ENCODE measurements around the gene HSF2BP.

Gene HSF2BP

DNA sequence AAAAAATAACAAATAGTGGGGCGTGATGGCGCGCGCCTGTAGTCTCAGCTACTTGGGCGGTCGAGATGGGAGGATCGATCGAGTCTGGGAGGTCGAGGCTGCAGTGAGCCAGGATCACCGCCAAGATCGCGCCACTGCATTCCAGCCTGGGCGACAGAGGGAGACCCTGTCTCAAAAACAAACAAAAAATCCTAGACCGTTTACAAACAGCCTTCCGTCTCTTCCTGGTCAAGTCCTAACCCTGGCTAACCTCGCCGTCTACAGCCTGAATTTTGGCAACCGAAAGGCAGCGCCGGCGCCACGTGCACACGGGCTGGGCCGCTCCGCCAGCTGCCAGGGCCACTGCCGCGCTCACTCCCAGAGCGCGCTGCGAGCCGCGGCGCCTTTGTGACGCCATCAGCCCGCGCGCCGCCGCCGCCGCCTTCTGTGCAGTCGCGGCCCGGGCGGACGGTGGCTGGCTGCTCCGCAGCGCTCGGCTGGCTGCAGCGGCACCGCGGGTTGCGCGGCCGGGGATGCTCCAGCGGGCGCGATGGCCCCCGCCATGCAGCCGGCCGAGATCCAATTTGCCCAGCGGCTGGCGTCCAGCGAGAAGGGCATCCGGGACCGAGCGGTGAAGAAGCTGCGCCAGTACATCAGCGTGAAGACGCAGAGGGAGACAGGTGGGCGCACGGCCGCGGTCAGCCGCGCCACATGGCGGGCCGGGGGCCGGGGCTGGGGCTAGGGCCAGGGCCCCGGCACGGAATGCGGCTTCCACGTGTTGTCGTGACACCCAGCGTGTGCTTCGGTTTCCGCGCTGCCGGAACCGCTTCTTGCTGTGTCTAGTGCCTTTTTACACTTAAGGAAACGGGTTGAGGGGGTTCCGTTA lies at the start of gene HSF2BP, which contains the start of gene RRP1B:
HSF2BP (minus strand) TSS at position 353 of the 865 bp plus-strand sequence. CDS start 1,392 bp downstream, outside the sequence.
RRP1B (plus strand) TSS at position 425 of the 865 bp plus-strand sequence; CDS start at position 530, 105 bp downstream.
- TF ChIP-seq, protein P1, sequence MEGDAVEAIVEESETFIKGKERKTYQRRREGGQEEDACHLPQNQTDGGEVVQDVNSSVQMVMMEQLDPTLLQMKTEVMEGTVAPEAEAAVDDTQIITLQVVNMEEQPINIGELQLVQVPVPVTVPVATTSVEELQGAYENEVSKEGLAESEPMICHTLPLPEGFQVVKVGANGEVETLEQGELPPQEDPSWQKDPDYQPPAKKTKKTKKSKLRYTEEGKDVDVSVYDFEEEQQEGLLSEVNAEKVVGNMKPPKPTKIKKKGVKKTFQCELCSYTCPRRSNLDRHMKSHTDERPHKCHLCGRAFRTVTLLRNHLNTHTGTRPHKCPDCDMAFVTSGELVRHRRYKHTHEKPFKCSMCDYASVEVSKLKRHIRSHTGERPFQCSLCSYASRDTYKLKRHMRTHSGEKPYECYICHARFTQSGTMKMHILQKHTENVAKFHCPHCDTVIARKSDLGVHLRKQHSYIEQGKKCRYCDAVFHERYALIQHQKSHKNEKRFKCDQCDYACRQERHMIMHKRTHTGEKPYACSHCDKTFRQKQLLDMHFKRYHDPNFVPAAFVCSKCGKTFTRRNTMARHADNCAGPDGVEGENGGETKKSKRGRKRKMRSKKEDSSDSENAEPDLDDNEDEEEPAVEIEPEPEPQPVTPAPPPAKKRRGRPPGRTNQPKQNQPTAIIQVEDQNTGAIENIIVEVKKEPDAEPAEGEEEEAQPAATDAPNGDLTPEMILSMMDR (IDR thresholded peaks at IDR 0.05; ENCODE audit: control extremely low read depth, extremely low read depth, low read depth, missing control alignments) = no peak
- POLR2A ChIA-PET = interaction anchor here (1.6 kb wide), 1 partner anchor 69 kb away, joined by 3 read pairs; no protein-coding TSS in a partner anchor
- CTCF ChIA-PET = interaction anchor here (1.3 to 4.4 kb wide), 2 partner anchors 13 to 130 kb away, joined by 4 to 18 read pairs; no protein-coding TSS in a partner anchor
- DNase-seq (ENCODE audit: extremely low spot score) = peak; percentile 95

DNA sequence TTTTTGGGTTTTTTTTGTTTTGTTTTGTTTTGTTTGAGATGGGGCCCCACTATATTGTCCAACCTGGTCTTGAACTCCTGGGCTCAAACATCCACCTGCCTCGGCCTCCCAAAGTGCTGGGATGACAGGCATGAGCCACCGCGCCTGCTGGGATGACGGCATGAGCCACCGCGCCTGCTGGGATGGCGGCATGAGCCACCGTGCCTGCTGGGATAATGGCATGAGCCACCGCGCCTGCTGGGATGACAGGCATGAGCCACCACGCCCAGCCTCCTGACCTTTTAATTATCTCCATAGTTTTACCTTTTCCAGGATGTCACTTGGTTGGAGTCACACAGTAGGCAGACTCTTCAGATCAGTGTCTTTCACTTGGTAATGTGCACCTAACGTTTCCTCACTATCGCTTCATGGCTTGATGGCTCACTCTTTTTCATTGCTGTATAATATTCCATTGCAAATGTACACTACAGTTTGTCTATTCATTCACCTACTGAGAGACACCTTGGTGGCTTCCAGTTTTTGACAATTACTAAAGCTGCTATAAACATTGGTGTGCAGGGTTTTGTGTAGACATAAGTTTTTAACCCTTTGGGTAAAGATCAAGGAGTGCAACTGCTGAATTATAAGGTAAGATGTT lies 49.6 kb upstream of the HSF2BP start:
- POLR2A ChIA-PET = no interaction called here
- TF ChIP-seq, protein P1 (IDR thresholded peaks at IDR 0.05; ENCODE audit: control extremely low read depth, extremely low read depth, low read depth, missing control alignments) = no peak
- CTCF ChIA-PET = no interaction called here
- DNase-seq (ENCODE audit: extremely low spot score) = no peak

DNA sequence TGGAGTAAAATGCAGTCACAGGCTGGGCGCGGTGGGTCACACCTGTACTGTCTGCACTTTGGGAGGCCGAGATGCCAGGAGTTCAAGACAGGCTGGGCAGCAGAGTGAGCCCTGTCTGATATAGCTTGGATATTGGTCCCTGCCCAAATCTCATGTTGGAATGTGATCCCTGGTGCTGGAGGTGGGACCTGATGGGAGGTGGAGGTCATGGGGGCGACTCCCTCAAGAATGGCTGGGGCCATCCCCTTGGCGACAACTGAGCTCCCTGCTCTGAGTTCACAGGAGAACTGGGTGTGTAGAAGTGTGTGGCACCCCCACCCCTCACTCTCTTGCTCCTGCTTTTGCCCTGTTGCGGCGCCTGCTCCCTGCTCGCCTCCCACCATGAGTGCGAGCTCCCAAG lies 48.2 kb upstream of the HSF2BP start:
- DNase-seq (ENCODE audit: extremely low spot score) = no peak

DNA sequence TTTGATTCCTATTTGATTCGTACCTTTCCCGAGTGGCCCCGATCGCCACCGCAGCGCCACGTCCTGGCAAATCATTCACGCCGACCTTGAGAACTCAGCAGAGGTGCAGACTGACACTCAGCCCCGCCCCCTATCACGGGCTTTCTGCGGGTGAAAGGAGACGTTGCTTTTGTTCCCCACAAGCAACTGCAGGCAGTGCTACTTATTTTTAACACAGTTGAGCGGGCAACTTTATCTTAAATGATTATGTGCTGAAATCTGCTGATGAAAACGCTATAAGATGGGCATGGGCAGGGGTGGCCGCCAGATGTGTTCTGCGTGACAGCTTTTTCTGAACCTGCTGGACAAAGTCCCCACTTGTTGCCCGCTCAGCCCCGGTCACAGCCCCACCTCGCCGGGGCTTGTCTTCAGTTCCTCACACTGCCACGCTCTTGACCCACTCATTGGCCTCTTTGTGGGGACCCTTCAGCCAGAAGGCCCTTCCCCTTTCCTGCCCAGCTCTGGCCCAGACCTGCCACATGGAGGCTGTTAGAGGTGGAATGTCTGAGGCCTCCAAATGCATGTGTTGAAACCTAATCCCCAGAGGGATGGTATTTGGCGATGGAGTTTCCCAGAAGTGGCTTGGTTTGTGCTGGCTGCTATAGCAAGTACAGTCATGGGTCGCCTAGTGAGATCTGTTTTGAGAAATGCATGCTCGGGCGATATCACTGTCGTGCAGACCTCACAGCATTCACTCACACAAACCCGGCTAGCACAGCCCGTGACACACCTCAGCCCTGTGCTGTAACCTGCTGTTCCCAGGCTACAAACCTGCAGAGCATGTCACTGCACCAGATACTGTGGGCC lies 44.0 kb upstream of the HSF2BP start:
- TF ChIP-seq, protein P1 (IDR thresholded peaks at IDR 0.05; ENCODE audit: control extremely low read depth, extremely low read depth, low read depth, missing control alignments) = no peak
- ChIA-PET CTCF (interaction anchor here (1.4 kb wide), 1 partner anchor 8 kb away, joined by 4 read pairs; no protein-coding TSS in a partner anchor), POLR2A (no interaction called here)
- DNase-seq (ENCODE audit: extremely low spot score) = no peak

More for the DNA sequence above, 48.2 kb upstream of the HSF2BP start:
- ChIA-PET CTCF (interaction anchor here (1.0 to 1.3 kb wide), 2 partner anchors 9 to 21 kb away, joined by 5 to 6 read pairs; no protein-coding TSS in a partner anchor), POLR2A (no interaction called here)
- TF ChIP-seq, protein P1 (IDR thresholded peaks at IDR 0.05; ENCODE audit: control extremely low read depth, extremely low read depth, low read depth, missing control alignments) = no peak

DNA sequence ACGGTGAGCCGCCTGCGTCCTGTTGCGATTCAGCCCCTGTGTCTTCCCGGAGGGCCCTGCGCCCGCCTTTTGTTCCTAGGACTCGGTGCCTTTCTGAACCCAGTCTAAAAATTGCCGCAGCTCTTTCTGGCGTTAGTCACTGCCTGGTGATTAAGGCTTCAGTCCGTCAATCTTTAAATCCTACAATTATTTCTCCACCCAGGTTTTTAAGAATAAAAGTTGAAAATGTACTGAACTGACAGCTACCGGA lies 43.4 kb upstream of the HSF2BP start:
- ChIA-PET CTCF (interaction anchor here (1.4 kb wide), 1 partner anchor 8 kb away, joined by 4 read pairs; no protein-coding TSS in a partner anchor), POLR2A (no interaction called here)
- TF ChIP-seq, protein P1 (IDR thresholded peaks at IDR 0.05; ENCODE audit: control extremely low read depth, extremely low read depth, low read depth, missing control alignments) = no peak
- no peak for DNase-seq (ENCODE audit: extremely low spot score)

Measured in GM10248 (cell line).